Heart left ventricle (tissue), 16 donors: ENCODE results near the gene PLXNA3. TPM values are rescaled to one million over a fixed set of nuclear protein-coding genes. Genes with fewer than 3 reads are reported as not detected.

ENCODE experiments used
- ATAC-seq, 4 donors: fragments of 200-7000 bp; cut with Tn5 transposase; one replicate each; pipeline ENCODE4 v1.9.1; 2020 to 2022; ENCODE audit warnings: moderate library complexity in 4 of 4, mild to moderate bottlenecking in 3 of 4, moderate number of reproducible peaks in 1 of 4
- DNase-seq, 5 donors: peaks; one replicate each; pipeline ENCODE4 v3.0.0-alpha.2; 2020
- H3K27ac ChIP-seq, 12 donors: fragments of 200-600 bp; sonication (generic) in 4 of 12; one replicate each; pipeline versions ENCODE4 v1.5.0 to v1.8.0; 2016 to 2022; ENCODE audit warnings: mild to moderate bottlenecking in 2 of 12
- H3K27me3 ChIP-seq, 9 donors: fragments of 200-600 bp; sonication (generic) in 2 of 9; one replicate each; pipeline versions ENCODE4 v1.5.1 to v1.8.0; 2016 to 2022; ENCODE audit warnings: mild to moderate bottlenecking in 3 of 9
- H3K36me3 ChIP-seq, 9 donors: fragments of 200-600 bp; sonication (generic) in 2 of 9; one replicate each; pipeline versions ENCODE4 v1.5.0 to v1.8.0; 2018 to 2022; ENCODE audit warnings: mild to moderate bottlenecking in 2 of 9
- H3K4me1 ChIP-seq, 12 donors: fragments of 200-600 bp; sonication (generic) in 4 of 12; one replicate each; pipeline versions ENCODE4 v1.5.0 to v1.8.0; 2016 to 2022; ENCODE audit warnings: mild to moderate bottlenecking in 3 of 12
- H3K4me3 ChIP-seq, 12 donors: fragments of 200-600 bp; sonication (generic) in 4 of 12; one replicate each; pipeline versions ENCODE4 v1.5.0 to v1.8.0; 2017 to 2022; ENCODE audit warnings: mild to moderate bottlenecking in 9 of 12, moderate library complexity in 4 of 12
- H3K9me3 ChIP-seq, 12 donors: fragments of 200-600 bp; sonication (generic) in 4 of 12; one replicate each; pipeline versions ENCODE4 v1.5.0 to v1.8.0; 2016 to 2022; ENCODE audit warnings: mild to moderate bottlenecking in 1 of 12
- POLR2A ChIP-seq, 2 donors: fragments of 450-650 bp; IDR thresholded peaks; one replicate each; pipeline ENCODE4 v1.6.1; 2017; ENCODE audit warnings: antibody characterized with exemption in 2 of 2, mild to moderate bottlenecking in 2 of 2, moderate library complexity in 2 of 2
- WGBS, 4 donors: extraction: QIAGEN DNeasy Blood & Tissue Kit in 2 of 4; methylation state at CpG; one replicate each; pipeline versions ENCODE4 v1.1.5 to v1.1.7; 2013 to 2018; 5-methylcytosine and 5-hydroxymethylcytosine counted together
- intact Hi-C, 10 donors: fragments of 100-400 bp; cut with DNase I; formaldehyde crosslinking; loops; one replicate each; pipeline versions ENCODE4 v1.11.1 to v1.14.2; 2022
- polyA plus RNA-seq, 2 donors: library from polyadenylated mRNA; stranded (reverse); fragments of 200-250 nt; gene quantifications; one replicate each; pipeline ENCODE4 v1.2.3, GENCODE V29; 2013
- total RNA-seq, 9 donors: library from RNA; depleted of rRNA in 2 of 9; stranded (reverse); fragments of >200 nt in 2 of 9; fragmentation: NEBNext Ultra II Directional in 3 of 9; extraction: Animal tissue kit (Norgen Biotek cat#: 25700) in 3 of 9; gene quantifications; one replicate each; pipeline versions ENCODE4 v1.1.0 to v1.2.4, GENCODE V29; 2016 to 2023
- TF ChIP-seq, protein P1 (sequence below), 12 donors: fragments of 200-600 bp; sonication (generic) in 4 of 12; IDR thresholded peaks; one replicate each; pipeline versions ENCODE4 v1.5.0 to v1.8.0; 2018 to 2022; ENCODE audit warnings: antibody characterized with exemption in 12 of 12, mild to moderate bottlenecking in 5 of 12
- donor health status: ischemic (EF 13 %, LVEDD 7.1; RV severe dilation, severe dysfunction).
- donor health status: healthy with polysubstance abuse.
- donor health status: DM: no; HTN: yes; CAD: no.
- donor health status: DM: no; HTN: no; CAD: no.
- donor health status: ischemic (EF 25% LVEDD 6.9; RV normal size, moderate dysfunction).
- donor health status: ischemic (EF 25% LVEDD 5.7; RV mildly dilated, moderate dysfunction).
- donor health status: healthy.
- donor health status: DM: yes; HTN: yes; CAD: no.
- donor health status: ischemic (EF 35%, LVEDD 5.7; RV mildly dilated, moderate dysfunction).
- donor health status: nonischemic (EF 11% LVEDD 7.7; RV severe dilation, severe dysfunction).
- donor health status: DM: yes; HTN: yes; CAD: no.
- donor health status: PGD.
- donor health status: ischemic (EF 29% LVEDD 5.4; RV normal size, mild dysfunction).
- donor health status: nonischemic (EF 23%, LVEDD 6.1; RV moderate dilation, normal function).

The PLXNA3 gene
- total and polyA plus RNA-seq, 11 donors: 4.7 to 46.6 (median 12.6) TPM

DNA sequence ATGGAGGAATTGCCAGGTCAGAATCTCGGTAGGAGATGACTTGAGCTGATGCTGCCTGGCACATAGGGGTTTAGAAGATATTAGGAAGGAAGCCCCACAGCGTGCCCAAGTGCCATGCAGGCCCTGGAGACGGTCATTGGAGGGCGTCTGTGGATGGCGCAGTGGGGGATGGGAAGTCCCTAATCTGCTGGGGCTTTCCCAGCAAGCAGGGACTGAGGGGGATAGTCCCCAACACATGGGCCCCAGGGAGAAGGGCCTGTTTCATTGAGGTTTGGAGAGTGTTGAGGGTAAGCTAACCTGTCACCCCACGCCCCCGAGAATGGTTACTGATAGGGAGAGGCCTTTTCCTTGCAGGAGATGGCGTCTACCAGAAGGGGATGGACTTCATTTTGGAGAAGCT, 38.9 kb upstream of the PLXNA3 start:
- DNase-seq: no peak
- peak overlapping the region in 9 of 12 donors; percentile 57 to 88 (median 76) for H3K27ac ChIP-seq

DNA sequence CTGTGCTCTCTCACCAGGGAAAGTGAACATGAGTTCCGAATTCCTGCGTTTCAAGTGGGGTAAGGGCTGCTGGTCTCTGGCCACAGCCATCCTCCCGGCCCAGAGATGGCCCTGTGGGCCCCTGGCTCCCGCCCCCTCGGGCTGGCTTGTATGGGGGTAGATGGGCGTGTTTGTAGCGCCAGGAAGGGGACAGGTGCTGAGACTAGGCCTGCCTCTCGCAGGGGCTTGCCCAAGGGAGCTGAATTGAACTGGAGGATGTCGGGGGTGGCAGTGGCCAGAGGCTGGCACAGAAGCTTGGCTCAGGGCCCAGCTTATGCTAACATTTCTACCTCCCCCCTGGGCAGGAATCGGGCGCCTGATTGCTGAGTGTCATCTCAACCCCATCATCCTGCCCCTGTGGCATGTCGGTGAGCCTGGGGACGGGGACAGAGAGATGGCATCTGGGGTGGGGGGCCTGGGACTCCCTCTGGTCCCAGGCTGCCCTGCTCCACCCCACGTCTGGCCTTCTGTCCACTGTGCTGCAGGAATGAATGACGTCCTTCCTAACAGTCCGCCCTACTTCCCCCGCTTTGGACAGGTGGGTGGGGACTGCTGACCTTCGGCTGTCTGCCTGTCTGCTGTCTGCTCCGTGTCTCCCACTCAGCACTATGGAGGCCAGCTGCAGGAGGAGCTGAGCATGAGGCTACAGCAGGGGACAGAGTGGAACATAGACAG, 38.2 kb upstream of the PLXNA3 start:
- H3K27me3 ChIP-seq: no peaks in the 10 kb centered on the region
- H3K27ac ChIP-seq: peak overlapping the region; percentile 37 to 88 (median 70)
- peak; percentile 93 to 96 (median 94) for ATAC-seq
- no peaks in the 10 kb centered on the region for H3K9me3 ChIP-seq
- H3K4me3 ChIP-seq: peak overlapping the region in 8 of 12 donors; percentile 22 to 49 (median 32)
- intact Hi-C loops: no loop called here
- WGBS, 4 donors: 41 to 61% (median 48%) methylated on average over 11 to 19 of the region's 19 CpGs
- peak in 4 of 5 donors; percentile 48 to 79 (median 66) for DNase-seq
- TF ChIP-seq, protein P1, sequence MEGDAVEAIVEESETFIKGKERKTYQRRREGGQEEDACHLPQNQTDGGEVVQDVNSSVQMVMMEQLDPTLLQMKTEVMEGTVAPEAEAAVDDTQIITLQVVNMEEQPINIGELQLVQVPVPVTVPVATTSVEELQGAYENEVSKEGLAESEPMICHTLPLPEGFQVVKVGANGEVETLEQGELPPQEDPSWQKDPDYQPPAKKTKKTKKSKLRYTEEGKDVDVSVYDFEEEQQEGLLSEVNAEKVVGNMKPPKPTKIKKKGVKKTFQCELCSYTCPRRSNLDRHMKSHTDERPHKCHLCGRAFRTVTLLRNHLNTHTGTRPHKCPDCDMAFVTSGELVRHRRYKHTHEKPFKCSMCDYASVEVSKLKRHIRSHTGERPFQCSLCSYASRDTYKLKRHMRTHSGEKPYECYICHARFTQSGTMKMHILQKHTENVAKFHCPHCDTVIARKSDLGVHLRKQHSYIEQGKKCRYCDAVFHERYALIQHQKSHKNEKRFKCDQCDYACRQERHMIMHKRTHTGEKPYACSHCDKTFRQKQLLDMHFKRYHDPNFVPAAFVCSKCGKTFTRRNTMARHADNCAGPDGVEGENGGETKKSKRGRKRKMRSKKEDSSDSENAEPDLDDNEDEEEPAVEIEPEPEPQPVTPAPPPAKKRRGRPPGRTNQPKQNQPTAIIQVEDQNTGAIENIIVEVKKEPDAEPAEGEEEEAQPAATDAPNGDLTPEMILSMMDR (IDR thresholded peaks at IDR 0.05): no peak
- TF ChIP-seq POLR2A (IDR thresholded peaks at IDR 0.05): peak in 1 of 2 donors; percentile 31
- peaks cover 0 to 6% (median 0%) of the 10 kb centered on the region in 9 donors for H3K36me3 ChIP-seq
- H3K4me1 ChIP-seq: peaks cover 0 to 10% (median 0%) of the 10 kb centered on the region in 12 donors

More for the DNA sequence above, 38.9 kb upstream of the PLXNA3 start:
- H3K36me3 ChIP-seq: peaks cover 0 to 7% (median 0%) of the 10 kb centered on the region in 9 donors
- H3K4me1 ChIP-seq: peaks cover 0 to 10% (median 0%) of the 10 kb centered on the region in 12 donors
- 78 to 94% (median 82%) methylated on average over 8 of the region's 8 CpGs for WGBS, 4 donors
- H3K9me3 ChIP-seq: no peaks in the 10 kb centered on the region
- no peak overlapping the region for H3K4me3 ChIP-seq
- TF ChIP-seq POLR2A (IDR thresholded peaks at IDR 0.05): no peak
- TF ChIP-seq, protein P1 (IDR thresholded peaks at IDR 0.05): no peak
- intact Hi-C loops: no loop called here
- H3K27me3 ChIP-seq: no peaks in the 10 kb centered on the region
- ATAC-seq: no peak

DNA sequence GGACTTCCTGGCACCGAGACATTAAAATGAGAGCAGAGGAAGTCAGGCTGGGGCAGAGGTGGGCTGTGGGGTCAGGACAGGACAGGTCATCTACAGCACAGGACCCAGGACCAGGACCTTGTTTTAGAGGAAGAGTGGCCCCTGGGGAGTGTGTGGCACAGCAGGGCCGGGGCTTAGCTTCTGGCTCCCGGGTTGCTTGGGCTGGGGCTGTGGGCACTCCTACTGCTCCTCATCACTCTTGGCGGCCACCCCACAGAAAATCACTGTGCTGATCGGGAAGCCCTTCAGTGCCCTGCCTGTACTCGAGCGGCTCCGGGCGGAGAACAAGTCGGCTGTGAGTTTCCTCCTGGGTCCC, 37.7 kb upstream of the PLXNA3 start:
- TF ChIP-seq POLR2A (IDR thresholded peaks at IDR 0.05): no peak
- TF ChIP-seq, protein P1 (IDR thresholded peaks at IDR 0.05): no peak
- H3K4me1 ChIP-seq: peaks cover 0 to 10% (median 0%) of the 10 kb centered on the region in 12 donors
- WGBS, 4 donors: 37 to 80% (median 59%) methylated on average over 9 to 10 of the region's 10 CpGs
- no peaks in the 10 kb centered on the region for H3K27me3 ChIP-seq
- H3K27ac ChIP-seq: peak overlapping the region in 11 of 12 donors; percentile 11 to 88 (median 73)
- intact Hi-C loops: no loop called here
- H3K4me3 ChIP-seq: peak overlapping the region in 9 of 12 donors; percentile 22 to 49 (median 29)
- ATAC-seq (peak in 3 of 4 donors; percentile 7 to 48 (median 43)), DNase-seq (no peak)
- peaks cover 0 to 3% (median 0%) of the 10 kb centered on the region in 9 donors for H3K36me3 ChIP-seq
- H3K9me3 ChIP-seq: no peaks in the 10 kb centered on the region

- WGBS, 4 donors: 82 to 86% (median 82%) methylated on average over 13 of the region's 13 CpGs
- ATAC-seq (no peak), DNase-seq (no peak)
- TF ChIP-seq, protein P1 (IDR thresholded peaks at IDR 0.05): no peak
- no peak for TF ChIP-seq POLR2A (IDR thresholded peaks at IDR 0.05)
- intact Hi-C loops: no loop called here
- peak overlapping the region in 2 of 12 donors; percentile 67 to 77 for H3K4me3 ChIP-seq
- H3K27ac ChIP-seq: peak overlapping the region in 3 of 12 donors; percentile 5 to 77 (median 55)
- peaks cover 0 to 28% (median 7%) of the 10 kb centered on the region in 12 donors for H3K4me1 ChIP-seq
- no peaks in the 10 kb centered on the region for H3K9me3 ChIP-seq
- H3K36me3 ChIP-seq: peaks cover 0 to 5% (median 0%) of the 10 kb centered on the region in 9 donors
- no peaks in the 10 kb centered on the region for H3K27me3 ChIP-seq
These were observed 30.9 kb upstream of the PLXNA3 start for GRCh38 chrX:154426916-154427770.
